Measurements from ENCODE around the gene SAMD3. TPM values are rescaled to one million over a fixed set of nuclear protein-coding genes. Genes with fewer than 3 reads are reported as not detected.
A peak's percentile ranks its signal among the peaks of the same experiment; 100 is the strongest.

SAMD3 gene
- total and polyA plus RNA-seq, 2 of the 8 experiments (the other 6 are each of a cell fraction or from before 2014, with no cell fraction given) = 1.8 to 1.9 TPM

DNA sequence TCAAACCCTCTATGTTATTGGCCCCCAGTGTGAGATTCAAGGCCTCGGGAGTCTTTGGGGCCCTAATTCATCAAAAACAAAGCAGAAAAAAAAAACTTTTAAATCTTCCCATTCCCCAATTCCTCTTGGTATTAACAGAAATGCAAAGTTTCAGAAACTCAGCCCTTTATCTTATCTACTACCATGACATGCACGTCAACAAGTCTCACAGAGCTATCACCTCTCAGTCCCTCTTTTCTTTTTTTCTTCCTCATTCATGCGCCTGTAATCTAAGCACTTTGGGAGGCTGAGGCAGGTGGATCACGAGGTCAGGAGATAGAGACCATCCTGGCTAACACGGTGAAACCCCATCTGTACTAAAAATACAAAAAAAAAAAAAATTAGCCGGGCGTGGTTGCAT is 22.7 kb downstream of the SAMD3 start:
- Histone ChIP-seq H3K4me3 (ENCODE audit: extremely low read depth in 1 of 4, insufficient read depth in 2 of 4, low read depth in 3 of 4, low read length in 4 of 4) (no peak overlapping the region), H3K79me1 (ENCODE audit: low read depth, low read length) (no peaks in the 10 kb centered on the region), H3K14ac (ENCODE audit: insufficient read length) (no peak overlapping the region), H4K20me1 (replicated peaks in 1 of 2; ENCODE audit: control insufficient read depth in 1 of 2, insufficient read depth in 2 of 2, low read length in 2 of 2) (no peaks in the 10 kb centered on the region), H3K18ac (ENCODE audit: extremely low read depth, low read length) (no peak overlapping the region), H2AK5ac (ENCODE audit: low read depth, low read length) (no peak overlapping the region), H3K27ac (ENCODE audit: low read depth, low read length) (no peak overlapping the region), H3K4me2 (ENCODE audit: insufficient read depth in 1 of 2, low read depth in 2 of 2, low read length in 2 of 2) (no peak overlapping the region), H3K4ac (replicated peaks; ENCODE audit: insufficient read length, low read depth, low read length) (no peak overlapping the region), H3K9ac (replicated peaks in 1 of 4; ENCODE audit: extremely low read depth in 1 of 4, low read depth in 3 of 4, low read length in 3 of 4) (no peak overlapping the region), H3K27me3 (replicated peaks in 1 of 4; ENCODE audit: control insufficient read depth in 3 of 4, extremely low read depth in 1 of 4, insufficient read depth in 3 of 4, low read length in 3 of 4) (no peaks in the 10 kb centered on the region; a peak in 1 of 7 replicates), H3K23me2 (ENCODE audit: low read depth, low read length) (no peaks in the 10 kb centered on the region; the same call in 1 of the 2 replicates), H4K5ac (ENCODE audit: insufficient read length, low read depth, low read length) (no peak overlapping the region), H2BK120ac (replicated peaks; ENCODE audit: low read depth, low read length) (no peak overlapping the region), H4K8ac (ENCODE audit: extremely low read depth, insufficient read depth, low read length) (no peak overlapping the region), H2BK12ac (ENCODE audit: low read depth, low read length) (0 out of 2 replicates have a peak overlapping the region, but pooled peaks have one; percentile 17), H3K23ac (ENCODE audit: insufficient read length) (no peak overlapping the region), H2BK20ac (ENCODE audit: low read length) (no peak overlapping the region), H3K56ac (replicated peaks; ENCODE audit: insufficient read length, low read depth, low read length) (no peak overlapping the region), H3K36me3 (ENCODE audit: control insufficient read depth in 2 of 4, insufficient read depth in 4 of 4, low read length in 3 of 4) (no peaks in the 10 kb centered on the region), H2AFZ (ENCODE audit: low read length) (no peak overlapping the region), H2BK15ac (ENCODE audit: low read length) (no peak overlapping the region), H2BK5ac (ENCODE audit: low read depth, low read length) (no peak overlapping the region), H3K79me2 (ENCODE audit: control insufficient read depth in 1 of 2, insufficient read depth in 2 of 2, low read length in 2 of 2) (no peaks in the 10 kb centered on the region), H3K9me3 (ENCODE audit: insufficient read depth in 2 of 2, low read depth in 1 of 2, low read length in 1 of 2) (no peaks in the 10 kb centered on the region), H3K4me1 (replicated peaks in 1 of 4; ENCODE audit: control insufficient read depth in 3 of 4, insufficient read depth in 4 of 4, low read length in 3 of 4) (peaks cover 2 to 11% (median 7%) of the 10 kb centered on the region in 4 experiments; a peak in 4 of 7 replicates), H4K91ac (replicated peaks; ENCODE audit: insufficient read length, low read length) (no peak overlapping the region)
- POLR2A ChIA-PET (ENCODE audit: partially characterized antibody) = interaction anchor here (0.7 kb wide), 1 partner anchor 16 kb away, joined by 3 read pairs; no protein-coding TSS in a partner anchor
- DNase-seq (ENCODE audit: low read depth in 1 of 2, low spot score in 2 of 2) = no peak
- CTCF ChIA-PET (ENCODE audit: partially characterized antibody) = interaction anchor here (1.3 to 2.2 kb wide), 2 partner anchors 12 to 82 kb away, joined by 3 to 5 read pairs; no protein-coding TSS in a partner anchor
- no peak for FAIRE-seq
- 94% methylated on average over 5 of the region's 7 CpGs; no CpG with 5 or more reads in 1 of the 2 experiments for WGBS, 2 experiments (ENCODE audit: extremely low coverage in 1 of 2, insufficient coverage in 1 of 2, insufficient read length in 1 of 2, insufficient replicate concordance in 2 of 2, low coverage in 1 of 2, low lambda C conversion rate in 2 of 2, missing lambda C conversion rate in 1 of 2)
- TF ChIP-seq, protein P1, sequence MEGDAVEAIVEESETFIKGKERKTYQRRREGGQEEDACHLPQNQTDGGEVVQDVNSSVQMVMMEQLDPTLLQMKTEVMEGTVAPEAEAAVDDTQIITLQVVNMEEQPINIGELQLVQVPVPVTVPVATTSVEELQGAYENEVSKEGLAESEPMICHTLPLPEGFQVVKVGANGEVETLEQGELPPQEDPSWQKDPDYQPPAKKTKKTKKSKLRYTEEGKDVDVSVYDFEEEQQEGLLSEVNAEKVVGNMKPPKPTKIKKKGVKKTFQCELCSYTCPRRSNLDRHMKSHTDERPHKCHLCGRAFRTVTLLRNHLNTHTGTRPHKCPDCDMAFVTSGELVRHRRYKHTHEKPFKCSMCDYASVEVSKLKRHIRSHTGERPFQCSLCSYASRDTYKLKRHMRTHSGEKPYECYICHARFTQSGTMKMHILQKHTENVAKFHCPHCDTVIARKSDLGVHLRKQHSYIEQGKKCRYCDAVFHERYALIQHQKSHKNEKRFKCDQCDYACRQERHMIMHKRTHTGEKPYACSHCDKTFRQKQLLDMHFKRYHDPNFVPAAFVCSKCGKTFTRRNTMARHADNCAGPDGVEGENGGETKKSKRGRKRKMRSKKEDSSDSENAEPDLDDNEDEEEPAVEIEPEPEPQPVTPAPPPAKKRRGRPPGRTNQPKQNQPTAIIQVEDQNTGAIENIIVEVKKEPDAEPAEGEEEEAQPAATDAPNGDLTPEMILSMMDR (IDR thresholded peaks at IDR 0.05; ENCODE audit: control extremely low read depth in 1 of 3, insufficient read depth in 1 of 3, low read depth in 1 of 3, low read length in 3 of 3) = no peak
- no peak for TF ChIP-seq TAF7 (optimal IDR thresholded peaks at IDR 0.05; ENCODE audit: borderline replicate concordance, low read depth, low read length)
- TF ChIP-seq POLR2AphosphoS5 (IDR thresholded peaks at IDR 0.05; ENCODE audit: low read depth, low read length) = no peak
- no peak for TF ChIP-seq KDM4A (IDR thresholded peaks at IDR 0.05; ENCODE audit: low read depth, low read length, severe bottlenecking)
- no peak for TF ChIP-seq SUZ12 (IDR thresholded peaks at IDR 0.05; ENCODE audit: low read length)
- no peak for TF ChIP-seq YY1 (IDR thresholded peaks at IDR 0.05; ENCODE audit: low read depth, low read length)
- no peak for TF ChIP-seq RNF2 (IDR thresholded peaks at IDR 0.05; ENCODE audit: borderline replicate concordance, low read depth, low read length, missing control alignments, poor library complexity, severe bottlenecking)
- TF ChIP-seq POU5F1 (IDR thresholded peaks at IDR 0.05; ENCODE audit: low read depth, low read length) = no peak
- no peak for TF ChIP-seq TBP (IDR thresholded peaks at IDR 0.05; ENCODE audit: low read depth, low read length)
- no peak for TF ChIP-seq SAP30 (IDR thresholded peaks at IDR 0.05; ENCODE audit: insufficient read depth, insufficient replicate concordance, low read length)
- no peak for TF ChIP-seq CBX8 (IDR thresholded peaks at IDR 0.05; ENCODE audit: borderline replicate concordance, low read depth, low read length)

Measured in H1 (cell line).